Neutrophil (primary cell): ENCODE measurements around the gene DLX4.
A peak's percentile ranks its signal among the peaks of the same experiment; 100 is the strongest.

Experiments used
- H3K27ac ChIP-seq: fragments of 200-600 bp; sonication (generic); 2 replicates; pipeline ENCODE4 v1.5.1; 2016; ENCODE audit warnings: mild to moderate bottlenecking, moderate library complexity
- H3K27me3 ChIP-seq: fragments of 200-600 bp; sonication (generic); 2 replicates; pipeline ENCODE4 v1.6.0; 2016; ENCODE audit warnings: mild to moderate bottlenecking
- H3K36me3 ChIP-seq: fragments of 200-600 bp; sonication (generic); 2 replicates; pipeline ENCODE4 v1.5.1; 2017
- H3K4me1 ChIP-seq, 2 experiments: fragments of 200-600 bp in 1 of 2; sonication (generic) in 1 of 2; 1 replicate in 1 of 2; 2 replicates in 1 of 2; pipeline versions ENCODE4 v1.5.1 to v1.6.1; 2013 to 2016; ENCODE audit warnings: low read depth in 1 of 2, low read length in 1 of 2, mild to moderate bottlenecking in 1 of 2, moderate library complexity in 1 of 2; ENCODE audit not compliant: control insufficient read depth in 1 of 2, insufficient read depth in 1 of 2
- H3K4me3 ChIP-seq, 2 experiments: fragments of 200-600 bp in 1 of 2; sonication (generic) in 1 of 2; 1 replicate in 1 of 2; 2 replicates in 1 of 2; pipeline ENCODE4 v1.5.1; 2013 to 2016; ENCODE audit warnings: low read depth in 1 of 2, low read length in 1 of 2, mild to moderate bottlenecking in 1 of 2, moderate library complexity in 1 of 2
- H3K9me3 ChIP-seq: fragments of 200-600 bp; sonication (generic); 2 replicates; pipeline ENCODE4 v1.5.1; 2016
- CTCF ChIP-seq: fragments of 200-600 bp; sonication (generic); IDR thresholded peaks from 2 replicates; pipeline ENCODE4 v1.5.1; 2016; ENCODE audit warnings: antibody characterized with exemption

The DLX4 gene

DNA sequence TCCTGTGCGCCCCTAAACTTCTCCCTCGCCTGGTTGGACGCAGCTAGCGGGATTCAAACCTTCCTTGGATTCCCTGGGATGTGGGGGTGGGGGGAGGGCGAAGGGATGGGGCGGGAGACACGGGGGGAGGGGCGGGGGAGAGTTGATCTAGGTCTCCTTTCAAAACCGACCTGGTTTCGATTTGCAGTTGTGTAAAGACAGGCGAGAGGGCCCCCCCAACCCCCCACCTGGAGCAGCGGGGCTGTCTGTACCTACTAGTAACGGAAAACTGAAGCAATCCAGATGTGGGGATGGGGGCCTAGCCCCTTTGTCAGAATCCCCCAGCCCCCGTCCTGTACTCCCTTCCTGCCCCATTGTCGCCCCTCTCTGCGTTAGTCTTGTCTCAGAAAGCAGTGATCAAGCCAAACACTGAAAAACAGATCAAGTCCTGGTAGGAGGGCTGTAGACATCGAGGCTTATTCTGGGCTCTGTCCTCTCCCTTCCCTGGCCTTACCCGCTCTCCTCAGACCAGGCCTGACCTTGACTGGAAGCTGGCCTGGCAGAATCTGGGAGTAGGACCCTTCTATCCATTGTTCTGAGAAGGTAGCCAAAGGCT is 902 bp downstream of the DLX4 start:
- Histone ChIP-seq H3K36me3 (no peaks in the 10 kb centered on the region), H3K9me3 (no peaks in the 10 kb centered on the region), H3K4me1 (peaks cover 21 to 28% of the 10 kb centered on the region in 2 experiments), H3K27me3 (peaks cover 100% of the 10 kb centered on the region), H3K27ac (no peak overlapping the region), H3K4me3 (peak overlapping the region in 1 of 2 experiments; percentile 63)
- TF ChIP-seq CTCF = no peak

DNA sequence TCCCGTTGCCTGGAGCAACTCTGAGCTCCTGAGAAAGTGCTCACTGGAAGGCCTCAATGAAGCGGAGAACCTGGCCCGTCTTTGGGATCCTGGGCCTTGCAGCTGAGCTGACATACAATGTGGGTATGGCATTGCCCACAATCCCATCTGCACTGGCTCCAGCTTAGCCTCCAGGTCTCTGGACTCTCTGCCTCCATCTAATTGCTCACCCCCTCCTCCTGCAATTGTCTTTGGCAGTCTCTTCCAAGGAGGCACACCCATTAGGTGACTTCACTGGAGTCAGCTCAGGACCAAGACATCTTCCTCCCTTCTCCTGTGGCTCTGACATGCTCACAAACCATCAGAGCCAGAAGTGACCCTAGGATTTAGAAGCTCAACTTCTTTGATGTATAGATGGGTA is 1.5 kb downstream of the DLX4 start:
- Histone ChIP-seq H3K27me3 (peaks cover 100% of the 10 kb centered on the region), H3K4me3 (no peak overlapping the region), H3K9me3 (no peaks in the 10 kb centered on the region), H3K4me1 (peaks cover 18 to 22% of the 10 kb centered on the region in 2 experiments), H3K27ac (no peak overlapping the region), H3K36me3 (no peaks in the 10 kb centered on the region)
- TF ChIP-seq CTCF = no peak

DNA sequence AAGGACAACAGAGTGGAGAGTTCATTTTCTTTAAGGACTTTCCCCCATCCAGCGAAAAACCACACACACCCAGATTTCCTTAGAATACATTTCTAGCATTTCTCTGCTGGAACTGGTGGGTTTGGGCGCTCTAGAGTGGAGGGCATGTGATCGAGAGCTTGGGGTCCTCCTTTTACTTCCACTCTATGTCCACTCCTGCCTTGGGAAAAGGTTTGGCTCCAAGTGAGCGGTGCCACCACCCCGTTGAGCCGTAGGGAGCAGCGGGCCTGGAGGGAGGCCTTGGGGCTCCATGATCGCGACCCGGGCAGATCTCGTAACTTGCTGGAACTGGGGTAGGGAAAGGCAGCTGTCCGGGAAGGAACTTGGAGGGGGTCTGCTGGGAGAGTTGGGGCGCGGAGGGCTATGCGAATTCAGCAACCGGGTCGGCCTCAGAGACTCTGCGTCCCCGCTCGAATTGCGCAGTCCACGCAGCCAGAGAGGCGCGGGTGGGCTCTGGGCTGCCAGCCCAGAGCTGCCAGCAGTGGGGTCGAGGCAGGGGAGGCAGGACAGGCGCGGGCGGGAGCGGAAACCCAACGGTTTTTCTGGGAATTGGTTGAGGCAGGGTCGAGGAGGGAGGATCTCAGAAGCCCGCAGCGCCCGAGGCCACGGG is 2.3 kb downstream of the DLX4 start:
- Histone ChIP-seq H3K27me3 (peaks cover 100% of the 10 kb centered on the region), H3K9me3 (no peaks in the 10 kb centered on the region), H3K27ac (no peak overlapping the region), H3K36me3 (no peaks in the 10 kb centered on the region), H3K4me3 (no peak overlapping the region), H3K4me1 (peaks cover 18 to 20% of the 10 kb centered on the region in 2 experiments)
- no peak for TF ChIP-seq CTCF

- H3K4me3 ChIP-seq = no peak overlapping the region
- H3K4me1 ChIP-seq = peaks cover 18 to 20% of the 10 kb centered on the region in 2 experiments
- no peak for TF ChIP-seq CTCF
- no peaks in the 10 kb centered on the region for H3K36me3 ChIP-seq
- H3K9me3 ChIP-seq = no peaks in the 10 kb centered on the region
- H3K27me3 ChIP-seq = peaks cover 100% of the 10 kb centered on the region
- H3K27ac ChIP-seq = no peak overlapping the region
Observed at GRCh38 chr17:49971848-49972485, 3.0 kb downstream of the DLX4 start.

DNA sequence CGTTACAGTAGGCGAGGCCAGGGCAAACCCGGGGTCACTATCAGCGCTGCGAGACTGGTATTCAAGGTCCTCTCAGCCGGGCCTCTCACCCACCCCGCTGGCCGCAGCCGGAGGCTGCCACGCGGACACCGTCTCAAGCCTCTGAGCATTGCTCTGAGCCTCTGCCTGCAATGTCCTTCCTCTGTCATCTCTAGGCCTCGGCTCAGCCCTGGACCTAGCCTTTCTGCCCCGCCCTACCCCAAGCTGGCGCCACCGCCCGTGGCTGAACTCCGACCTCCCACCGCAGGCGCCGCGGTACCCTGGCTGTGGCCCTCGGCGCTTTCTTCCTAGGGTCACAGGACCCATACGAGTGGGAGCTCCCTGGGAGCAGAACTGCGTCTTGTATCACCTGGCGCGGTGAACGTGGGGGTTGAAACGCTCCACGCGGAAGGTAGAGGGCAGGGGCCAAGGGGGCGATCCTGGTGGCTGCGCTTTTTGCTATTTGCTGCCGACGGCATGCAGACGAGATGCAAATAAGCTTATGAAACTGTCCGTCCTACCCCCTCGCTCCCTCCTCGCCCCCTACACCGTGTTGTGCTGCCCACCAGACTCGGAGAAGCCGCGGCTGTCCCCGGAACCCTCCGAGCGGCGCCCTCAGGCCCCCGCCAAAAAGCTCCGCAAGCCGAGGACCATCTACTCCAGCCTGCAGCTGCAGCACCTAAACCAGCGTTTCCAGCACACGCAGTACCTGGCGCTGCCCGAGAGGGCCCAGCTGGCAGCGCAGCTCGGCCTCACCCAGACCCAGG is 3.7 kb downstream of the DLX4 start:
- H3K27me3 ChIP-seq = peaks cover 100% of the 10 kb centered on the region
- TF ChIP-seq CTCF = no peak

More for the DNA sequence above, 3.7 kb downstream of the DLX4 start:
- Histone ChIP-seq H3K9me3 (no peaks in the 10 kb centered on the region), H3K36me3 (no peaks in the 10 kb centered on the region), H3K27ac (no peak overlapping the region), H3K4me3 (no peak overlapping the region), H3K4me1 (peaks cover 18 to 20% of the 10 kb centered on the region in 2 experiments)
